Measurements from ENCODE around the gene HOOK2.
"Not testable (repeated sequence)": the region's sequence is repeated elsewhere in the genome, so short reads cannot be mapped to it uniquely, and the experiment has no call there.

The HOOK2 gene

GRCh38 chr19:12774588-12775555 lies at the start of gene HOOK2:
HOOK2 (minus strand) TSS chr19:12775552; CDS start chr19:12775449, 103 bp downstream.
- no peak for DNase-seq

- DNase-seq = no peak
Measured at GRCh38 chr19:12821761-12822160, 46.4 kb upstream of the HOOK2 start.

- not testable (repeated sequence) for DNase-seq
Measured at GRCh38 chr19:12817810-12818209, 42.5 kb upstream of the HOOK2 start.

- not testable (repeated sequence) for DNase-seq
Measured at GRCh38 chr19:12817188-12817587, 41.8 kb upstream of the HOOK2 start.

- DNase-seq = no peak
Measured at GRCh38 chr19:12815088-12815487, 39.7 kb upstream of the HOOK2 start.

- peak; percentile 67 to 74 for DNase-seq
Measured at GRCh38 chr19:12806242-12807081, 31.1 kb upstream of the HOOK2 start, which contains the start of gene RNASEH2A. RNASEH2A (plus strand) TSS chr19:12806584; CDS start chr19:12806674, 90 bp downstream.

- no peak for DNase-seq
Measured at GRCh38 chr19:12804051-12804450, 28.7 kb upstream of the HOOK2 start.

GRCh38 chr19:12802267-12803106 lies 27.1 kb upstream of the HOOK2 start:
- DNase-seq = no peak

GRCh38 chr19:12801466-12802266 lies 26.3 kb upstream of the HOOK2 start, which contains the start of the genes PRDX2 and THSD8:
PRDX2 (minus strand) TSS chr19:12801800; CDS start chr19:12801261, 539 bp downstream.
THSD8 (plus strand) TSS chr19:12802069; CDS start chr19:12802072, 3 bp downstream.
- DNase-seq = peak in 1 of 2 donors; percentile 36

- DNase-seq = no peak
Measured at GRCh38 chr19:12800923-12801465, 25.6 kb upstream of the HOOK2 start.

- no peak for DNase-seq
Measured at GRCh38 chr19:12800466-12800770, 25.1 kb upstream of the HOOK2 start.

- DNase-seq = no peak
Measured at GRCh38 chr19:12799742-12800465, 24.6 kb upstream of the HOOK2 start.

GRCh38 chr19:12797607-12798006 lies 22.3 kb upstream of the HOOK2 start:
- not testable (repeated sequence) for DNase-seq

- DNase-seq = no peak
Measured at GRCh38 chr19:12797141-12797587, 21.8 kb upstream of the HOOK2 start.

GRCh38 chr19:12796146-12797071 lies 21.1 kb upstream of the HOOK2 start:
- peak; percentile 55 for DNase-seq

GRCh38 chr19:12794971-12795381 lies 19.6 kb upstream of the HOOK2 start:
- DNase-seq = no peak

GRCh38 chr19:12794196-12794941 lies 19.0 kb upstream of the HOOK2 start:
- DNase-seq = no peak
